IPS-NIHi11 (cell line): Measurements from ENCODE around the gene HLA-C.
"Not testable (repeated sequence)": the region's sequence is repeated elsewhere in the genome, so short reads cannot be mapped to it uniquely, and the experiment has no call there.

Experiments
- DNase-seq: peaks from one replicate; pipeline ENCODE4 v3.0.0; 2012; ENCODE audit warnings: mixed read lengths, low spot score

Gene HLA-C

DNA sequence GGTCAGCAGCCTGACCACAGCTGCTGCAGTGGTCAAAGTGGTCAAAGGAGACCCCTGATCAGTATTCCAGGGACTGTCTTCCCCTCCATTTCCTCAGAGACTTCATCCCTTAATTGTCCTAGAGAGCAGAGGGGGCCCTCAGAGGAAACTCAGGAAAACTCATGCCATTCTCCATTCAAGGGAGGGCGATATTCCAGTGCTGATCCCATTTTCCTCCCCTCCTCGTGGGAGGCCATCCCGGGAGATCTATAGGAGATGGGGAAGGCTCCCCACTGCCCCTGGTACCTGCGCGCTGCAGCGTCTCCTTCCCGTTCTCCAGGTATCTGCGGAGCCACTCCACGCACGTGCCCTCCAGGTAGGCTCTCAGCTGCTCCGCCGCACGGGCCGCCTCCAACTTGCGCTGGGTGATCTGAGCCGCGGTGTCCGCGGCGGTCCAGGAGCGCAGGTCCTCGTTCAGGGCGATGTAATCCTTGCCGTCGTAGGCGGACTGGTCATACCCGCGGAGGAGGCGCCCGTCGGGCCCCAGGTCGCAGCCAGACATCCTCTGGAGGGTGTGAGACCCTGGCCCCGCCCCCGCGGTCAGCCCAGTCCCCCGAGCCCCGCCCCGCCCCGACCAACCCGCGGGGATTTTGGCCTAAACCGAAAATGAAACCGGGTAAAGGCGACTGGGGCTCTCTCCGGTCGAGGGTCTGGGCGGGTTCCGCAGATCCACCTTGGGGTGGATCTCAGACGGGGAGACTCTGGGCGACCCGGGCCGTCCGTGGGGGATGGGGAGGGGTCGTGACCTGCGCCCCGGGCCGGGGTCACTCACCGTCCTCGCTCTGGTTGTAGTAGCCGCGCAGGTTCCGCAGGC lies 878 bp downstream of the HLA-C start:
- peak; percentile 44 for DNase-seq

GRCh38 chr6:31268836-31269235 lies 3.1 kb downstream of the HLA-C start:
- DNase-seq: no peak

DNA sequence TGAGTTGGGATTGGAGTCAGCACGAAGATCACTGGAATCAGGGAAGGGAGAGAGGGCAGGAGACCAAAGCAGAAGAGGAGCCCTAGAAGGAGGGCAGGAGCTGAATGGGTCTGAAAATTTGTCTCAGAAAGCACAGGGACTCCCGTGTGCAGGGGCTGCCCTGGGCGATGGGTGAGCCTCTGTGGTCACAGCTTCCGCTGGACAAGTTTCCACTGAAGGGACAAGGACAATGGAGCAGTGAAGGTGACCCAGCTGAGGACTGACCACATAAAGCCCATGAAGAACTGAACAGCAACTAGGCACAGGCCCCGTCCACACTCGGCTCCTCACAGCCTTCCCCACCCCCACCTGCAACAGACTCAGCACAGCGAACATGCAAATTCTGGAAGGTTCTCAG lies 3.5 kb downstream of the HLA-C start:
- no peak for DNase-seq

- no peak for DNase-seq
These were observed 4.1 kb downstream of the HLA-C start for GRCh38 chr6:31267651-31268368.

GRCh38 chr6:31266567-31267360 lies 5.1 kb downstream of the HLA-C start:
- DNase-seq: no peak

- DNase-seq: no peak
These were observed 6.0 kb downstream of the HLA-C start for GRCh38 chr6:31265926-31266325.

GRCh38 chr6:31263346-31263933 lies 8.5 kb downstream of the HLA-C start:
- not testable (repeated sequence) for DNase-seq

- not testable (repeated sequence) for DNase-seq
These were observed 11.9 kb downstream of the HLA-C start for GRCh38 chr6:31259995-31260394.

GRCh38 chr6:31252625-31253024 lies 19.3 kb downstream of the HLA-C start:
- no peak for DNase-seq

DNA sequence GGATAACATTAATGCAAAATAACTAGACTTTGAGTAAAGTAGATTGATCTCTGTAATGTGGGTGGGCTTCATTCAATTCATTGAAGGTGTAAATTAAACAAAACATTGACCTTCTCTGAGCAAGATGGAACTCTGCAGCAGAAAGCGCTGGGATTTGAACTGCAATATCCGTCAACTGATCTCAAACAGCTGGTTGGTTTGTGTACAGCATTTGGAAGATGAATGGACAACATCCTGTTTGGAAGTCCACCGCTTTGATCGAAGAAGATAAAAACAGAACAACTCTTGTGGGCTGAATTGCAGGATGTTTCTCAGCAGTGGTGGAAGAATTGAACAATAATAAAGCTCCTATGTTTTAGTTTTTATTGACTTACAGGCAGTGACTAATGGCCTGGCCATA lies 20.6 kb downstream of the HLA-C start:
- no peak for DNase-seq

GRCh38 chr6:31249184-31249583 lies 22.7 kb downstream of the HLA-C start:
- DNase-seq: no peak

DNA sequence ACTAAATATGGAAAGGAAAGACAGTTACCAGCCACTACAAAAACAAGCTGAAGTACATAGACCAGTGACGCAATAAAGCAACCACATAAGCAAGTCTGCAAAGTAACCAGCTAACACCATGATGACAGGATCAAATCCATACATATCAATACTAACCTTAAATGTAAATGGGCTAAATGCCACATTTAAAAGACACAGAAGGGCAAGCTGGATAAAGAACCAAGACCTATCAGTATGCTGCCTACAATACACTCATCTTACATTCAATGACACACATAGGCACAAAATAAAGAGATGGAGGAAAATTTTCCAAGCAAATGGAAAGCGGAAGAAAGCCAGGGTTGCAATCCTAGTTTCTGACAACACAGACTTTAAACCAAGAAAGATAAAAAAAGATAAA lies 24.1 kb downstream of the HLA-C start:
- DNase-seq: no peak

GRCh38 chr6:31246051-31246521 lies 25.8 kb downstream of the HLA-C start:
- DNase-seq: peak; percentile 42

DNA sequence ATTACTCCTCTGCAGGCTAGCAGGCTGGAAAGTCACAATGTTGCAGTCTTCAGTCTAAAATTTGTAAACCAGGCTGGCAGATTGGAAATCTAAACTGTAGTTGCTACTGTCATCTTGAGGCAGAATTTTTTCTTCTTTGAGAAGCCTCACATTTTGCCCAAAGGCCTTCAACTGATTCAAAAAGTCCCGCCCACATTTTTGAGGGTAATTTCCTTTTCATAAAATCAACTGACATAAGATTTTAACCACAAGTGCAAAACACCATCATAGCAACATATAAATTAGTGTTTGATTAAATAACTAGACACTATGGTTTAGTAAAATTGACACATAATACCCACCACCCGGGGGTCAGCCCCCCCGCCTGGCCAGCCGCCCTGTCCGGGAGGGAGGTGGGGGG lies 28.4 kb downstream of the HLA-C start:
- no peak for DNase-seq

- DNase-seq: no peak
These were observed 32.0 kb downstream of the HLA-C start for GRCh38 chr6:31239854-31240253.

DNA sequence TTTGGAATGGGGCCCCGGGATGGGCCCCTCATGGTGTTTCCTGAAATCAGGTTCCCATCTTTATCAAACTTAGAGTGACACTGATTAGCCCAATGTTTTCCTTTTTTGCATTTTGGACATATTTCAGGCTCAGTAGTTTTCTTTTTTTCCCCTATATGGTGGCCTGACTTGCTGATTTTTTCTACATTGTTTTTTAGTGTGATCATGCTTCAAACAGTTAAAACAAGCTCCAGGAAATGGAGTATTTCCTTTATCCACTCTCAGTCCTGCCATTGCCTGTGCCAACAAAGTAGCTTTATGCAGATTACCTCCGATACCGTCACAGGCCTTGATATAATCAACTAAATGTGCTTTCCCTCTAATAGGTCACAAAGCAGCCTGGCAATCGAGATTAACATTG lies 37.8 kb downstream of the HLA-C start:
- not testable (repeated sequence) for DNase-seq

GRCh38 chr6:31228476-31228875 lies 43.4 kb downstream of the HLA-C start:
- DNase-seq: no peak

- DNase-seq: no peak
These were observed 44.7 kb downstream of the HLA-C start for GRCh38 chr6:31227143-31227542.

GRCh38 chr6:31225735-31226134 lies 46.2 kb downstream of the HLA-C start:
- no peak for DNase-seq

GRCh38 chr6:31222496-31222895 lies 49.4 kb downstream of the HLA-C start:
- no peak for DNase-seq
